Measurements from ENCODE around the gene YIPF5. TPM values are rescaled to one million over a fixed set of nuclear protein-coding genes. Genes with fewer than 3 reads are reported as not detected.
A peak's percentile ranks its signal among the peaks of the same experiment; 100 is the strongest.

The YIPF5 gene
- total RNA-seq, 1 donor from 2014 or later = 65.3 TPM

DNA sequence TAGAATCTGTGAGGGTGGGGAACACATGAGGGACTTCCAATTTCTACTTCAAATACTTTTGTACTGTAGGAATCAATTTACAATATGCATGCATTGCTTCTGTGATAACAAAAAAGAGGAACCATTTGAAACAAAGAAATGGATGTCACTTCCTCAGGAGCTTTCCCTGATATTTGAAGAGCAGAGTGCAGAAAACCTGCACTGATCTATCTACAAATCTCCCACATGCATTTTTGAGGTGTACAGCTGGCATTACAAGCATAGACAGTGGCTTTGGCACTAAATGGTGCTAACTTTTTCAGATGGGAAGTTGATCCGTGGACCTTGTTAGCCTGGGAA is 27.7 kb downstream of the YIPF5 start:
- Mint-ChIP-seq H3K27me3 (peaks cover 8% of the 10 kb centered on the region), H3K4me1 (ENCODE audit: unreplicated experiment) (peaks cover 41% of the 10 kb centered on the region), H3K27ac (peak overlapping the region; percentile 57), H3K4me3 (no peak overlapping the region), H3K9me3 (no peaks in the 10 kb centered on the region), H3K36me3 (no peaks in the 10 kb centered on the region)
- no peak for DNase-seq (ENCODE audit: extremely low spot score, unreplicated experiment)
- TF ChIP-seq CTCF (conservative IDR thresholded peaks at IDR 0.05) = no peak

DNA sequence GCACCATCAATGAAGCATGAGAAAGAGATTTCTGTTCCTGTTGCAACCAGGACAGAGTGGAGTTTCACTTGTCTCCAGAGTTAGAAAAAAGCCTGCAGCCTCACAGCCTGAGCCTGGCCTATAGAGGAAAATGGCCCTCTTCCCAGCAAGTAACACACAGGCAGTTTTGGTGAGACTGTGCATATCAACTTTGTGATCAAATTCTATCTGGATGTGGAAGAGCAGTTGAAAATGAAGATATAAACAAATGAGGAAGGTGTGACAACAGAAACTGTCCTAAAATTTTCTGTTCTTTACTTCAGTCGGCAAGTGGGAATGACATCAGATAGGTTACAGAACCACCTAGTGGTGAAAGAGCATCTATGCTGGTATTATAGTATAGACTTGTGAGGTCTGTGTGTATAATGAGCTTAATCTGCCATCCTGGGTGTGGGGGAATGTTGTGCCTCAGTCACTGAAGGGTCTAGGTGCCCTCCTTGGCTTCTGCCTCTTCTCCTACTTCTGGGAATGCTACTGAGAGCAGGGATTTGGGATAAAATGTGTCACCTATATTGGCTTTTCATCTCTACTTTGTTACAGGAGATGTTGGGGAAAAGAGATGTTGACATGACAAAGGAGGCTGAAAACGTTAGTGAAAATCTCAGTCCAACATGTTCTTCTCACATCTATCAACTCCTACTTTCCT is 28.2 kb downstream of the YIPF5 start:
- H3K36me3 Mint-ChIP-seq = no peaks in the 10 kb centered on the region
- TF ChIP-seq CTCF (conservative IDR thresholded peaks at IDR 0.05) = peak; percentile 84
- H3K4me3 Mint-ChIP-seq = peak overlapping the region; percentile 34
- peak overlapping the region; percentile 57 for H3K27ac Mint-ChIP-seq
- H3K4me1 Mint-ChIP-seq (ENCODE audit: unreplicated experiment) = peaks cover 41% of the 10 kb centered on the region
- H3K9me3 Mint-ChIP-seq = no peaks in the 10 kb centered on the region
- H3K27me3 Mint-ChIP-seq = peaks cover 8% of the 10 kb centered on the region
- no peak for DNase-seq (ENCODE audit: extremely low spot score, unreplicated experiment)

DNA sequence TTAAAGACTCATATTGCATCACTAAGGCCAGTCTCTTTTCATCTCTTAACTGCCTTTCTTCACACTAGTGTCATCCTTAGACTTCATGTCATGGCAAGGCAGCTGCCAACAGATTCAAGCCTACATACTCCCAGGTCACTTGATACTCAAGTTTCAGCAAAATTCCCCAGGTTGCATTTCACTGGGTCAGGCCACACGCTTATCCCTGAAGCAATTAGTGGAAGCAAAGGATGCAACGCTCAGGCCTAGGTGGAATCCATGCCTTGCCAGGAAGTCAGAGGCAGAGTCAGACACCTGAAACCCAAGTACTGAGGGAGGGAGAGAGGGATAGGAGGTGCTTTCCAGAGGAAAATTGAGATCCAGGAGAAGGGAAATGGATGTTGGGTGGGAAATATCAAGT is 28.9 kb downstream of the YIPF5 start:
- Mint-ChIP-seq H3K4me1 (ENCODE audit: unreplicated experiment) (peaks cover 41% of the 10 kb centered on the region), H3K27ac (no peak overlapping the region), H3K36me3 (no peaks in the 10 kb centered on the region), H3K27me3 (peaks cover 8% of the 10 kb centered on the region), H3K9me3 (no peaks in the 10 kb centered on the region), H3K4me3 (no peak overlapping the region)
- TF ChIP-seq CTCF (conservative IDR thresholded peaks at IDR 0.05) = no peak
- no peak for DNase-seq (ENCODE audit: extremely low spot score, unreplicated experiment)

GRCh38 chr5:144139586-144139985 is 30.9 kb downstream of the YIPF5 start:
- no peak for DNase-seq (ENCODE audit: extremely low spot score, unreplicated experiment)
- no peak overlapping the region for H3K4me3 Mint-ChIP-seq
- no peak overlapping the region for H3K27ac Mint-ChIP-seq
- peak; percentile 32 for TF ChIP-seq CTCF (conservative IDR thresholded peaks at IDR 0.05)
- H3K27me3 Mint-ChIP-seq = peaks cover 3% of the 10 kb centered on the region
- peaks cover 38% of the 10 kb centered on the region for H3K4me1 Mint-ChIP-seq (ENCODE audit: unreplicated experiment)
- no peaks in the 10 kb centered on the region for H3K9me3 Mint-ChIP-seq
- H3K36me3 Mint-ChIP-seq = no peaks in the 10 kb centered on the region

DNA sequence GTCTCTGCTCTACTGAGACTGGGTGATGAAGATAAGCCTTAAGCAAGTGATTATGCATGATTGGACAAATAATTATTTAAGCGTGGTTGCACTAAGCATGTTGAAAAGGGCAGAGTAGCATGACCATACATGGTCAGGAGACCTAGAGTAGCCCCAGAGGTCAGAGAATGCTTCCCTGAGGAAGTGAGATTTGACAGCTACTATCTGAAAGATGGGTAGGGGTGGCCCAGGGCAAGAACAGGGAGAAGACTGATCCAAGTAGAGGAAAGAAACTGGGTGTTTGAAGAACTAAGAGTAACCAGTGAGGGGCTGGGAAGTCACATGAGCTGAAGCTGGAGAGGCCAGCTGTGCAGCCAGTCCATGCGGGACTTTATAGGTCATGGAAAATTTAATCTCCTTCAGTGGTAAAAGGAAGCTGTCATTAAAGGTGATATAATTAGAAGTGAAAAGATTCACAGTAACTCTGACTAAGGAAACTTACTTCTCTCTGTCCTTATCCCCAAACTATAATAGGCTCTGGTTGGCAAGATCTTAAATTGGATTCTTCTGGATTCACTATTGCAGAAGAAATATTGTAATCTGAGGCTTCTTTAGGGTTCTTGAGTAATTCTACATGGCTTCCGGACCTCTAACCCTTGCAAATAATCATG is 35.2 kb downstream of the YIPF5 start:
- Mint-ChIP-seq H3K27ac (no peak overlapping the region), H3K4me1 (ENCODE audit: unreplicated experiment) (peaks cover 22% of the 10 kb centered on the region), H3K27me3 (no peaks in the 10 kb centered on the region), H3K36me3 (no peaks in the 10 kb centered on the region), H3K4me3 (no peak overlapping the region), H3K9me3 (peaks cover 4% of the 10 kb centered on the region)
- no peak for TF ChIP-seq CTCF (conservative IDR thresholded peaks at IDR 0.05)
- DNase-seq (ENCODE audit: extremely low spot score, unreplicated experiment) = no peak
